IMR-90 (cell line): ENCODE data around the gene SLC8A1. TPM values are rescaled to one million over a fixed set of nuclear protein-coding genes. Genes with fewer than 3 reads are reported as not detected.

Experiments
- ATAC-seq: fragments of 200-7000 bp; cut with Tn5 transposase; 2 replicates; pipeline ENCODE4 v1.9.1; 2020; ENCODE audit warnings: low read depth, mild to moderate bottlenecking, moderate library complexity
- BruUV-seq: library from RNA; stranded (reverse); fragments of 400-500 nt; replicated peaks from 2 replicates; lab custom pipeline; 2021; lab: Mats Ljungman, UMichigan
- CTCF ChIA-PET: fragments of 300-600 bp; formaldehyde crosslinking; extraction: SDS; loops from one replicate; lab custom pipeline; 2021; ENCODE audit warnings: antibody characterized with exemption; lab: Yijun Ruan, JAX
- POLR2A ChIA-PET: fragments of 300-600 bp; sonication (Branson Sonifier 250); formaldehyde crosslinking; loops from one replicate; lab custom pipeline; 2022; ENCODE audit warnings: antibody characterized with exemption; ENCODE audit not compliant: unreplicated experiment; lab: Charles Lee
- DNase-seq: peaks from one replicate; pipeline ENCODE4 v3.0.0; 2013
- H2AFZ ChIP-seq: replicated peaks from 2 replicates; pipeline ENCODE3; 2013; ENCODE audit warnings: low read length, mild to moderate bottlenecking; ENCODE audit not compliant: poor library complexity
- H2AK5ac ChIP-seq: 2 replicates; pipeline ENCODE4 v1.6.1; 2013; ENCODE audit warnings: low read depth, low read length, inconsistent platforms
- H2AK9ac ChIP-seq: replicated peaks from 2 replicates; pipeline ENCODE3; 2013; ENCODE audit warnings: mild to moderate bottlenecking, low read depth, low read length, moderate library complexity; ENCODE audit not compliant: poor library complexity
- H2BK120ac ChIP-seq: 2 replicates; pipeline ENCODE4 v1.6.1; 2013; ENCODE audit warnings: low read depth, low read length, inconsistent platforms
- H2BK15ac ChIP-seq: 3 replicates; pipeline ENCODE4 v1.6.1; 2013; ENCODE audit warnings: low read depth, low read length, inconsistent platforms
- H2BK20ac ChIP-seq: 2 replicates; pipeline ENCODE4 v1.6.1; 2013; ENCODE audit warnings: low read depth, mild to moderate bottlenecking, inconsistent platforms, low read length, moderate library complexity
- H2BK5ac ChIP-seq: 2 replicates; pipeline ENCODE4 v1.6.1; 2013; ENCODE audit warnings: mild to moderate bottlenecking, low read depth, low read length, inconsistent platforms; ENCODE audit not compliant: poor library complexity, severe bottlenecking
- H3K14ac ChIP-seq: replicated peaks from 2 replicates; pipeline ENCODE4 v1.6.1; 2013; ENCODE audit warnings: low read depth, low read length, inconsistent platforms
- H3K18ac ChIP-seq: 2 replicates; pipeline ENCODE4 v1.6.1; 2013; ENCODE audit warnings: low read depth, low read length, control low read depth
- H3K23ac ChIP-seq: 2 replicates; pipeline ENCODE4 v1.6.1; 2013; ENCODE audit warnings: low read depth, low read length, inconsistent platforms
- H3K27ac ChIP-seq: 2 replicates; pipeline ENCODE4 v1.5.1; 2013; ENCODE audit warnings: mild to moderate bottlenecking, control low read depth, low read length; ENCODE audit not compliant: insufficient read depth
- H3K27me3 ChIP-seq: 2 replicates; pipeline ENCODE4 v1.6.1; 2013; ENCODE audit warnings: low read length; ENCODE audit not compliant: control insufficient read depth, insufficient read depth
- H3K36me3 ChIP-seq: 2 replicates; pipeline ENCODE4 v1.6.1; 2013; ENCODE audit warnings: low read length, mixed read lengths; ENCODE audit not compliant: control insufficient read depth, insufficient read depth
- H3K4ac ChIP-seq: 2 replicates; pipeline ENCODE4 v1.6.1; 2013; ENCODE audit warnings: low read depth, low read length, inconsistent platforms
- H3K4me1 ChIP-seq: 2 replicates; pipeline ENCODE4 v1.6.1; 2013; ENCODE audit warnings: low read length, mixed read lengths; ENCODE audit not compliant: control insufficient read depth, insufficient read depth
- H3K4me2 ChIP-seq: 2 replicates; pipeline ENCODE4 v1.6.1; 2013; ENCODE audit warnings: low read depth, mild to moderate bottlenecking, control low read depth, low read length, moderate library complexity
- H3K4me3 ChIP-seq: 2 replicates; pipeline ENCODE4 v1.5.1; 2013; ENCODE audit warnings: low read depth, mild to moderate bottlenecking, control low read depth, low read length, moderate library complexity; ENCODE audit not compliant: insufficient read depth
- H3K56ac ChIP-seq: 2 replicates; pipeline ENCODE4 v1.6.1; 2013; ENCODE audit warnings: low read length, inconsistent platforms; ENCODE audit not compliant: insufficient read depth; ENCODE audit errors: extremely low read depth
- H3K79me1 ChIP-seq, 2 experiments: 2 replicates each; pipeline ENCODE4 v1.6.1; 2013; ENCODE audit warnings: low read length in 2 of 2, inconsistent platforms in 1 of 2, low read depth in 1 of 2
- H3K9ac ChIP-seq: 2 replicates; pipeline ENCODE4 v1.6.1; 2013; ENCODE audit warnings: low read depth, low read length, control low read depth
- H3K9me1 ChIP-seq: 2 replicates; pipeline ENCODE4 v1.6.1; 2013; ENCODE audit warnings: low read length, inconsistent platforms; ENCODE audit not compliant: insufficient read depth
- H3K9me3 ChIP-seq: 2 replicates; pipeline ENCODE4 v1.6.1; 2013; ENCODE audit warnings: low read length; ENCODE audit not compliant: control insufficient read depth, insufficient read depth
- H4K20me1 ChIP-seq: 2 replicates; pipeline ENCODE4 v1.6.1; 2013; ENCODE audit warnings: low read length, inconsistent platforms; ENCODE audit not compliant: insufficient read depth
- H4K5ac ChIP-seq: 2 replicates; pipeline ENCODE4 v1.6.1; 2013; ENCODE audit warnings: mild to moderate bottlenecking, low read depth, low read length, control low read depth
- H4K8ac ChIP-seq, 2 experiments: 2 replicates each; pipeline ENCODE4 v1.6.1; 2013; ENCODE audit warnings: low read depth in 2 of 2, low read length in 2 of 2, control low read depth in 1 of 2, inconsistent platforms in 1 of 2
- H4K91ac ChIP-seq: 2 replicates; pipeline ENCODE4 v1.6.1; 2013; ENCODE audit warnings: low read depth, low read length, inconsistent platforms; ENCODE audit not compliant: insufficient read depth
- CEBPB ChIP-seq: IDR thresholded peaks from 2 replicates; pipeline ENCODE4 v1.6.1; 2012; ENCODE audit warnings: low read depth, low read length, improper control_type of control experiment
- CHD1 ChIP-seq: IDR thresholded peaks from 2 replicates; pipeline ENCODE4 v1.6.1; 2012; ENCODE audit warnings: low read depth, low read length, improper control_type of control experiment
- ELK1 ChIP-seq: fragments of 150-350 bp; IDR thresholded peaks from 2 replicates; pipeline ENCODE4 v1.6.1; 2016; ENCODE audit warnings: low read depth, mild to moderate bottlenecking, low read length, moderate library complexity, borderline replicate concordance
- MAFK ChIP-seq: IDR thresholded peaks from 2 replicates; pipeline ENCODE4 v1.6.1; 2012; ENCODE audit warnings: low read depth, low read length, improper control_type of control experiment
- MAZ ChIP-seq: IDR thresholded peaks from 2 replicates; pipeline ENCODE4 v1.6.1; 2012; ENCODE audit warnings: low read depth, mild to moderate bottlenecking, low read length, improper control_type of control experiment, moderate library complexity, borderline replicate concordance
- MXI1 ChIP-seq: IDR thresholded peaks from 2 replicates; pipeline ENCODE4 v1.6.1; 2012; ENCODE audit warnings: low read depth, mild to moderate bottlenecking, low read length, moderate library complexity, borderline replicate concordance
- NFE2L2 ChIP-seq: fragments of 150-350 bp; IDR thresholded peaks from 2 replicates; pipeline ENCODE4 v1.6.1; 2016; ENCODE audit warnings: low read depth, mild to moderate bottlenecking, low read length
- POLR2A ChIP-seq: IDR thresholded peaks from 2 replicates; pipeline ENCODE4 v1.6.1; 2012; ENCODE audit warnings: mild to moderate bottlenecking, low read depth, low read length
- RCOR1 ChIP-seq: IDR thresholded peaks from 2 replicates; pipeline ENCODE4 v1.6.1; 2012; ENCODE audit warnings: mild to moderate bottlenecking, low read length, improper control_type of control experiment; ENCODE audit not compliant: insufficient replicate concordance
- whole genome bisulfite sequencing, 2 experiments: methylation state at CpG; one replicate each; pipeline versions ENCODE4 v1.1.5 to v1.1.7; 2013; ENCODE audit warnings: missing lambda C conversion rate in 2 of 2; ENCODE audit not compliant: insufficient read length in 1 of 2; ENCODE audit errors: extremely low coverage in 2 of 2; 5-methylcytosine and 5-hydroxymethylcytosine counted together
- dilution Hi-C: fragments of 300-500 bp; cut with HindIII; formaldehyde crosslinking; loops from one replicate; pipeline ENCODE4 v1.14.3; 2018; ENCODE audit warnings: low sequenced_read_pairs; ENCODE audit not compliant: unreplicated experiment
- in situ Hi-C: fragments of 300-500 bp; cut with MboI; formaldehyde crosslinking; loops from 3 replicates; pipeline ENCODE4 v1.14.3; 2019; ENCODE audit warnings: low sequenced_read_pairs, inconsistent platforms, mixed read lengths
- intact Hi-C: fragments of 100-400 bp; cut with micrococcal nuclease; formaldehyde crosslinking; loops from 2 replicates; pipeline ENCODE4 v1.10.0; 2022
- polyA plus RNA-seq, 3 experiments: library from polyadenylated mRNA; depleted of rRNA; stranded (reverse); fragments of >200 nt; gene quantifications; 2 replicates each; pipeline ENCODE4 v1.2.3, GENCODE V29; 2012; ENCODE audit warnings: low replicate concordance in 1 of 3
- total RNA-seq: library from RNA; depleted of rRNA; stranded (reverse); fragments of >200 nt; gene quantifications from 2 replicates; pipeline ENCODE4 v1.2.3, GENCODE V29; 2012

SLC8A1 gene
- total and polyA plus RNA-seq, 2 of the 4 experiments (the other 2 are of a cell fraction), result 7.7 to 57.0 TPM

DNA sequence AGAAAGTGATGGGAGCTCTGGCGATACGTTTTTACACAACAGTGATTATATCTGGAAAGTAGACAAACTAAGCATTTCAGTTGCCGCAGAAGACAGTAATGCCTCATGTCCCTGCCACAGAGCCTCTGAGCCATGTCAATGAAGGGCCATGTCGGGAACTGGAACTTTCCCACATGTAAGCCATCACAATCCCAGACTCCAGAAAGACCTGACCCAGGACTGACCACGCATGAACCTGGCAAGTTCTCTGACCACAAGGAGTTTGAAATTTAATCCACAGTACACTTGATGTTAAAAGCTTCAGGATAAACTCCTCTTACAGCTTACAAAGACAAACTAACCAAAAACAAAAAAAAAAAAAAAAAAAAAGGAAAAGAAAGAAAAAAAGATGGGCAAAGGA lies 267.3 kb downstream of the SLC8A1 start:
- Histone ChIP-seq H3K56ac (no peak overlapping the region), H3K18ac (no peak overlapping the region), H3K23ac (no peak overlapping the region), H3K27ac (no peak overlapping the region), H3K36me3 (no peaks in the 10 kb centered on the region), H2AK5ac (no peak overlapping the region), H3K4me1 (peaks cover 2% of the 10 kb centered on the region; the same call in 1 of the 2 replicates), H2AK9ac (no peak overlapping the region), H2BK120ac (no peak overlapping the region), H3K4me2 (no peak overlapping the region), H4K91ac (no peak overlapping the region), H2BK20ac (no peak overlapping the region), H2AFZ (no peak overlapping the region), H3K9me1 (no peaks in the 10 kb centered on the region; the same call in 1 of the 2 replicates), H3K4ac (no peak overlapping the region), H3K79me1 (peaks cover 0 to 2% of the 10 kb centered on the region in 2 experiments; a peak in 1 of 4 replicates), H3K9ac (no peak overlapping the region), H2BK5ac (no peak overlapping the region), H3K4me3 (no peak overlapping the region), H4K5ac (no peak overlapping the region), H3K27me3 (no peaks in the 10 kb centered on the region), H3K14ac (no peak overlapping the region), H4K8ac (no peak overlapping the region), H2BK15ac (no peak overlapping the region), H3K9me3 (no peaks in the 10 kb centered on the region), H4K20me1 (no peaks in the 10 kb centered on the region)
- ChIA-PET CTCF (no interaction called here), POLR2A (no interaction called here)
- in situ Hi-C loops (no loop called here), dilution Hi-C loops (no loop called here), intact Hi-C loops (no loop called here)
- no TSS peak for BruUV-seq
- DNase-seq (no peak), ATAC-seq (no peak)
- no CpG with 5 or more reads among the region's 5 CpGs for WGBS, 2 experiments
- TF ChIP-seq ELK1, result no peak
- TF ChIP-seq CHD1, result no peak
- no peak for TF ChIP-seq RCOR1
- no peak for TF ChIP-seq POLR2A
- no peak for TF ChIP-seq MAZ
- TF ChIP-seq CEBPB, result no peak
- no peak for TF ChIP-seq MAFK
- no peak for TF ChIP-seq NFE2L2
- no peak for TF ChIP-seq MXI1
